Stimulated activated CD4-positive, alpha-beta T cell treated with anti-CD3 and anti-CD28 coated beads, Interleukin-15, amount 100 ng/mL, for 48 hours (primary cell): ENCODE results near the gene ASPG.

Source experiments
- DNase-seq, 2 donors: peaks; one replicate each; pipeline ENCODE4 v3.0.0-alpha.2; 2020; ENCODE audit warnings: low read depth in 2 of 2

The ASPG gene

GRCh38 chr14:104135904-104136471 is 50.5 kb downstream of the ASPG start:
- no peak for DNase-seq

DNA sequence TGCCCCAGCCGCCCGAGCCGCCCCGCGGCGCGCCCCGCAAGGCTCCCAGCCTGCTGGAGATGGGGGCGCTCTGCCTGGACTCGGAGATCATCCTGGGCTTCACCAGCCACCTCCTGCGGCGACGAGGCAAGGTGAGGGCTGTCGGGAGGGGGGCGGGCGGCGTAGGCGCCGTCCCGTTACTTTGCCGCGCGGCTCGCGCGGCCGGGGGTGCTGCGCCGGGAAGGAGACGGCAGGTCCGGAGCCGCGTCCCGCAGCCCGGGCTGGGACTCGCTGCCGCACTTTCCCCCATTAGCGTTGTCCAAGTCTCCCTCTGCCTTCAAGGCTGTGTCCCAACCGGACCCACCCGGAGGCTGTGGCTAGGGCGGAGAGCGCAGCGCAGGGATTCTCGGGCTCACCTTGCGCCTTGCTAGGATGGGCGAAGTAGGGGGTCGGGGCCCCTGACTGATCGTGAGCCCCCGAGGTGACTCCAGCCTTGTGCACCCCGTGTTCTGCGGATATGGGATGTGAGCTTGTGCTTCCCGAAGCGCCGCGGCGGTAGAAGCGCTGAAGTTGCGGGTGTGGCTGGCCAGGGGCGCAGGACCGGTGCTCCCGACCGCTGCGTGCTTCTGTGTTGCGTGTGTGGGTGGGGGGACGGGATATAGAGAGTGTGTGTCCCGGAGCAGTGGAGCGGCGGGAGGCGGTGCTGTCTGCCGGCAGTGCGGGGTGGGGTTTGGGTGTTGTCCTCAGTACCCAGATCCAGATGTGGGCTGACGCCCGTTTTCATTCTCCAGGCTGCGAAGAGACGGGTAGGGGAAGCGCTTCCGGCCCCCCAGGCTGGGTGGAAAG is 51.2 kb downstream of the ASPG start:
- DNase-seq: no peak

DNA sequence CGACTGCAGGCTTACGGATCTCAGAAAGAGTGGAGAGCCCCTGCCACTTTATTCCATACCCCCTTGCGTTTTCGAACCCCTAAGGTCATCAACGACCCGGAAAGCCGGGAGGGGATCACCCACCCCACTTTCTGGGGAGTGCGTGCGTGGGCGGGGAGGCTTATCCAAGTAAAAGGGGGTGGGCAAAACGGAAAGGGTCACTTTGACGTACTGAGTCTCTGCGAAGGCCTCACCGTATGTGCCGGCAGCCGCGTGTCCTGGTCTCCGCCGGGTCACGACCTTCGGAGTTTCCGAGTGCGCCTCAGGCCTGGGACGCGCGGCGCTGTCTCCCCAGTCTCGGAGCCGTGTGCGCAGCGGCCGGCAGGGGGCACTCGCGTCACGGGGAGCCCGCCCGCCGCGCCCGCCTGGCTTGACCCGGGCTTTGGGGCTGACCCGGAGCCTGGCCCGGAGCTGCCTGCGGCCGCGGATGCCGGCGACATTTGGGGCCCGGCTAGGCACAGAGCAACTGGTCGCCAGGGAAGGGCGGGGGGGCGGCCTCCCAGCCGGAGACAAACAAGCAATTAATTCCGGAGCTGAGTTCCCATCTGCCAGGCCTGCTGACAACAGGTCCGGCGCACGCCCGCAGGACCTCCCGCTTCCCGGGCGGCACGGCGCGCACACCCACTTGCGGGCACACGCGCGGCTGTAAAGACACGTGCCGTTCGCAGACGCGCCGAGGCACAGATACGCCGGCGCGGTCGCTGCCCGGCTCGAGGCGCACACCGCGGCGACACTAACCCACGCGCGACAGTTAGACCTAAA is 52.0 kb downstream of the ASPG start:
- peak; percentile 27 to 57 for DNase-seq

DNA sequence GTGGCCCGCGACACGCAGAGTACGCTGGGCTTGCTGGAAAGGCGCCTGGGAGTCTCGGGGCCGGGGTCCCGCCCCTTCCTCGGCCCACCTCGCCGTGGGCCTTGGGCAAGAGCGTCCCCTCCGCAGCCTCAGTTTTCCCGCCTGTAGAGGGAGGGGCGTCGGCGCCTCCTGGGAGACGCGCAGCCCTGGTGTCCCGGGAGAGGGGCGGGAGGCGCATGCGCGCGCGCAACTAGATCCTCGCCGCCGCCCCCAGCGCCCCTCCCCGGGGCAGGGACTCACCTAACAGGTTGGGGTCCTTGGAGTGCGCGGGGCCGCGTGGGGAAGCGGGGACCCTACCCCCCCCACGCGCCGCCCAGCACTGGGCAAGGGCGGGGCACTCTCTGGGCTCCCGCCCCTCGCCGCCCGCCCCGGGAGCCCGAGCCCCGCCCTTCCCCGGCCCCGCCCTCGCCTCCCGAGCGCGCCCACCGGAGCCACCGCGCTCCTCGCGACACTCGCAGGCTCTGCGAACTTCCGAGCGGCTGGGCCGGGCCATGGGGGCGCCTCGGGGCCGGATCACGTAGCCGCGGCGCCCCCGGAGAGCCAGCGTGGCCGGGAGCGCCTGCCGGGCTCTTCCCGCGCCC is 52.7 kb downstream of the ASPG start, which contains the start of gene KIF26A:
Gene KIF26A (plus strand): TSS at position 490 of the 620 bp plus-strand sequence. CDS start 136 bp downstream, outside the sequence.
- no peak for DNase-seq

DNA sequence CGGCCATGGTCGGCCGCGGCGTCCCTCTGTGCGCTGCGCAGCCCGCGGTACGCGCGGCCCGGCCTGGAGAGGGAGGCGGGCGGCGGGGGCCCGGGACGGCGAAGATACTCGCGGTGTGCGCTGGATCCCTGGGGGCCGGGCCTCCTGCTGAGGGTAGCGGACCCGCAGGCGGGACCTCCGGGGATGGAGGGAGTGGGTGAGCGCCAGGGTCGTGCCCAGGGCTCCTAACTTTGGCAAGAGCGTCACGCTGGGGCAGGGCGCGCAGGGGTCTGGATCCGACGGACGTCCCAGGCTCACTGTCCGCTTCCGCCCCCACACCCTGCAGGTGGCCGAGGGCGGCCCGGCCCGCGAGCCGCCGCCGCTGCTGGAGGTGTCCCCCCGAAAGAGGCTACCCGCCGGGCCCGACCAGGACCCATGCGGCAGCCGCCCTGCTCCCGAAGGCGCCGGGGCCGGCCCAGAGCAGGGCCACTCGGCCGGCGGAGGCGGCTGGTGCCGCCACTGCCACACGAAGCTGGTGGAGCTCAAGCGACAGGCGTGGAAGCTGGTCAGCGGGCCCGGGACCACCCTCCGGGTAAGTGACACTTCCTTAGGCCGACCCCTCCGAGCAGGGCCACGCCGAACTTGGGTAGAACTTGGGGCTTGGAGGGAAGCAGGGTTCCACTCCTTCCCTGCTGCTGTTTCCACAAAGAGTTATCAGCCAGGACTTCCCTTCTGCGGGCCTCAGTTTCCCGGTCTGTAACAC is 53.4 kb downstream of the ASPG start:
- DNase-seq: no peak

DNA sequence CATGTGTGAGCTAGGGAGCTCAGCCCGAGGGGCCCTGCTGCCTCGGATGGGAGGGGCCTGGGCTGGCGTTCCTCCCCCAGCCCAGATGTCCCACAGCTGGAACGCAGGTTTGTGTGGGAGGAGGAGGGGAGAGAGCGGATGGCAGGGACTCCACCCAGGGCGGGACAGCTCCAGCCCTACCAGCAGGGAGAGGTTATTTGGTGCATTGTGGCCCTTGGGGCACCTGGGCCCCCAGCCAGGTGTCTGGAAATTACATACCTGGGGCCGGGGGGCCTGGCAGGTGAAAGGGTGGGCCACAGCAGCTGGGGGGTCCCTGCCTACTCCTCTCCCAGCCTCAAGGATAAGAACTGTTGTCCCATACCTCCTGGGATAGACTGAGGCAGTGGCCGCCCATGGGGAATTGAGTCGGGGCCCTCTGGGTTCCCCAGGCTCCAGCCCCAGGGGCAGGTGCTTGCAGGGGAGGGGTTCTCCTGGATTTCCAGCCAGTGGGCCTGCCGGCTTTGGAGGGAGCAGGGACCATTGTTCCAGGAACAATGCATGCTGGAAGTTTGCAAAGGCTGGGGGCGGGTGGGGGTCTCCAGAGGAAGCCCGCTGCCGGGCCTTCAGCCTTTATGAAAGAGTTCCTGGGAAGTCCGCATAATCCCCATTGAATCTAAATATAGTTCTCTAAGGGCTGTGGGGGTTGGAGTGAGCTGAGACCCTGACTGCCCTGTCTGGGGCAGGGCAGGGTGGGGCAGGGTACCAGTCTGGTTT is 54.1 kb downstream of the ASPG start:
- DNase-seq: no peak

GRCh38 chr14:104140213-104140462 is 54.6 kb downstream of the ASPG start:
- DNase-seq: no peak

GRCh38 chr14:104140463-104141331 is 55.2 kb downstream of the ASPG start:
- no peak for DNase-seq

DNA sequence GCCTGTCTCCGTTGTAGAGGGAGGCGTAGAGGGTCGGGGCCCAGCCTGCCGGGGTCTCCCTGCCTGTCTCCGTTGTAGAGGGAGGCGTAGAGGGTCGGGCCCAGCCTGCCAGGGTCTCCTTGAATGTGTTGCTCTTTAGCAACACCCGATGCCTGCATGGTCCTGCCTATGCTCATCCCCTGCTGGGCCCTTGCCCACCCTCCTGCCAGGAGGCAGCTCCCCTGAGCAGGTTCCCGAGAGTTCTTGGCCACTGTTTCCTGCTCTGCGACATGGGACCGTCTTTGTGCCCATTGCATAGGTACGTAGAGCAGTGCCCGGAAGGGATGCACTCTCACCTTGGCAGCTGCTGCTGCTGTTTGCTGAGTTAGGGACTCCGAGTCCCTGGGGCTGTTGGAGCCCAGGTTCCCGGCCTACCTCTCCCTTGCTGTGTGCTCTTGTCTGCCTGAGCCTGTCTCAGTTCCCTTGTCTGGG is 56.2 kb downstream of the ASPG start:
- DNase-seq: no peak

DNA sequence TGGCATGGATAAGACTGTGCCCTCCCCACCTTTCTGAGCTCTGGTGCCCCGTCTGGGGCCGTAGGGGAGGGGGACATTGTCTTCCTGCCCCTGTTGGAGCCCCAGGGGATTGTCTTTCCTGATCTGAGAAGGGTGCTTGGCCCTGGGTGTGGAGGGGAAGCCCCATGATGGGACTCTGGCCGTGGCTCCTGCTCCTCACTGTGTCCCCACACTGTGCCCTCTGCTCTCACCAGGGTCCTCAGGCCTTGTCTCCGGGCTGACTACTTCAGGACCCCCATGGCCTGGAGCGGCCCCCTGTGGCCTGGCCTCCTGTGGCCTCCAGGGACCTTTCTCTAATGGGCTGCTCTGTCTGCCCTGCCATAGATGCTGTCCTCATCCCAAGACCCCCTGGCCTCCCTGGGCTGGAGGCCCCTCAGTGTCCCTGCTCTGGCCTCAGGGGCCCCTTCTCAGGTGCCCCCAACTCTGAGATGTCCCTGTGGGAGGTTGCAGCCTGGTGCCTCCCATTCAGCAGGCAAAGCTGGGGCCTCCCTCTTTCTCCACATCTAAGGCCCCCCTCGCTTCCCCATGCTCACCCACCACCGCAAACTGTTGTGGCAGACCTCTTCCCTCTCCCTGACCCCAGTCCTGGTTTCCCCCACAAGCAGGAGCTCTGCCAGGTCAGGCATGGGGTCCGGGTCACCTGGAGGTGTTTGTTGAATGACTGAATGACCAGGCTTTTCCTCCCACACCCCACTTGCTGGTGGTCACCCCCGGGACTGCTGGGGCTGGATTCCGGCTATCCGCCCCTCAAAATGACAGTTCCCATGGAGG is 56.8 kb downstream of the ASPG start:
- DNase-seq: no peak

GRCh38 chr14:104142946-104143470 is 57.5 kb downstream of the ASPG start:
- DNase-seq: no peak

GRCh38 chr14:104143521-104144452 is 58.3 kb downstream of the ASPG start:
- no peak for DNase-seq

DNA sequence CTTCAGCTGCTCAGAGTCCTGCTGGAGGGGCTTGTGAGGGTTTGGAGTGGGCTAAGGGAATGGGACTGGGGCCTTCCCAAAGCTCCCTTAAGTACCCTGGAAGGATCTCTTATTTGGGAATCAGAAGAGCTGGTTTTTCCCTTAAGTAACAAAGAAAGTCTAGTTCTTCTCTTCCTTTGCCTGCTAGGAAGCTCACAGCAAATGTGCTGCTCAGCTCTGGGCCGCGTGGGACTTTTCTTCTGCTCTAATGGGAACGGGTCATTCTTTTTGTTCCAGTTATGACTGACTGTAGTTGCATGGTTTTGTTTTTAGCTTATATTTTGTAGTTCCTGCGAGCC is 58.9 kb downstream of the ASPG start:
- DNase-seq: no peak

DNA sequence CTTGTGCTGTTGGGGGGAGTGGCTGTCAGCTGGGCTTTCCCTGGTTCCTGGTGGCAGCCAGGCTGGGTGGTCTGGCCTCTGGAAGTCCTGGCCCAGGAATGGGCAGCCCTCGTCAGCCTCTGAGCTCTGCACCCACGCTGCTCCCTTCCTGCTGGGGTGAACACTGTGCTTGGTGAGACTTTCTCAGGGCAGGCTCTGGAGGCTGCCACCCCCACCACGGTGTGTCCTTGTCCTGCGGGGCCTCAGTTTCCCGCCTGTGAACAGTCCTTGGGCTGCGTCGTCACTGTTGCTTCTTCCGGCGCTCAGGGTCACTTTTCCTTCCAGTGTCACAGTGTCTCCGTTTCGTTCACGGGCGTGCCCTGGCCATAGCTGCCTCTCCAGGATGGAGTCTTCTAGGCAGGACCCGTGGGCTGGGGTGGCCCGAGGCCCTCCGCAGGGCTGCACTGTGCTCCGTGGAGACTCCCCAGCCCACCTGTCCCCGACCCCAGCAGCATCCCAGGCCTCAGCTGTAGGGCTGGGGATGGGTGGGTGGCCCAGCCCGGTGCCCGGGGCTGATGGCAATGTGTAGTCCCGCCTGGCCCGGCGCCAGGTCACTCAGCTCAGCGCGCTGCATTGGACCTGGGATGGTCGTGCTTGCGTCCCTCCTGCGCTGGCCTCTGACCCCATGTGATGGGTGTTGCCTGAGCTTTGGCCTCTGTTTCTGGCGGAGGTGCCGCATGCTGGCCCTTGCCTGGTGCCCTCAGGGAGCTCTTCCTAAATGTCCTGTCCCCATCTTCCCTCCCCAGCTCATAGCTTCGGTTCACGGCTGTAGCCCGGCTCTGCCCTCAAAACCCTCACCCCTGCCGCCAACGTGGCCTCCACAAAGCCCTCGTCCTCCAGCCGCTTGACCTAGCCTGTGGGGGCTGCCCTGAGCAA is 59.7 kb downstream of the ASPG start:
- no peak for DNase-seq

DNA sequence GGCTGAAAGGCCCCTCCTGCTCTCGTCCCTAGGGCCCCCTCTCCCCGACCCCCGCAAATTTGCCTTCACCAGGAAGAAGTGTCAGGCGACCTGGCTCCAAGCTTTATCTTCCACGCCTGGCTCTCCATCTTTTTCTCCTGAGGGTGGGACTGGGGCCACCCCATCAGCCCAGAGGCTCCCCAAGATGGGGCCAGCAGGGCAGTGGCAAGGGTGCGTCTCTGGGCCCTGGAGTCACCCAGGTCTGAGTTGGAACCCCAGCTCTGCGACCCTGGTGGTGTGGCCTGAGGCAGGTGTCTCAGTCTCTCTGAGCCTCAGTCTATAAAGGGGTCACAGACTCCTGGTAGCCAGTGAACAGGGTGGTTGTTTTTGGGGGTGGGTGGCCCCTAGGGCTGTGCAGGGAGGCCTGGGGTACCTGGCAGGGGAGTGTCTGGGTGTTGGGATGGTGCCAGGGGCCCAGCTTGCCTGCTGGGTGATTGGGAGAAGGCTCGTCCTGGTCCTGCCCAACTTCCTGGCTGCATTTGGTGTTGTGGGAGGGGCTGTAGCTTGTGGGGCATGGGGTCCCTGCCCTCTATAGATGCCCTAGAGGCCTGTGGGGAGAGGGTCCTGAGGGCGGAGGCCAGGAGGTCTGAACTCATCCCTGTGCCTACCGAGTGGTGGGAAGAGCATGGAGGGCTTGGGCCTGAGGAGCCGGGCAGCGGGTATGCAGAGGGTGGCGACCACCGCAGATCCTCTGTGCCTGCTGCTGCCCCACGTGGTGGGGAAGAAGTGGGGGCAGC is 60.5 kb downstream of the ASPG start:
- no peak for DNase-seq
